Measurements from ENCODE around the gene PLA2G4E.
A peak's percentile ranks its signal among the peaks of the same experiment; 100 is the strongest.

Gene PLA2G4E

GRCh38 chr15:42018306-42019224, 2.3 kb downstream of the PLA2G4E start:
- DNase-seq, result peak; percentile 70

DNA sequence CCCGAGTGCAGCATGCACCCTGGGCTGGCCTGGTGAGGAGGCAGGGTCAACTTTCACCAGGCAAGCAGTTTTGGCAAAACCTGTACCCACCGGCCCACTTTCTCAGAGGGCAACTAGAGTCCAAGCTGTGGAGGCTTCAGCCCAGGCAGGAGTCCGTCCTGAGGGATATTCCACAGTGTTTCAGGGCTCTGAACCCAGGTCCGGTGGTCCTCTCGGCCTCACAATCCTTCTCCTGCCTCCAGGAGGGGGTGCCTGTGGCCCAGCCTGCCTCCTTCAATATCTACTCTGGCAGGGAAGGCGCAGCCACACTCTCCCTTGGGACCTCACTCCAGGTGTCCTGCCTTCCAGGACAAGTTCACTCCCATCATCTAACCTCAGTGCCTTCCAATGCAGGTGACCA, 3.9 kb downstream of the PLA2G4E start:
- no peak for DNase-seq

DNA sequence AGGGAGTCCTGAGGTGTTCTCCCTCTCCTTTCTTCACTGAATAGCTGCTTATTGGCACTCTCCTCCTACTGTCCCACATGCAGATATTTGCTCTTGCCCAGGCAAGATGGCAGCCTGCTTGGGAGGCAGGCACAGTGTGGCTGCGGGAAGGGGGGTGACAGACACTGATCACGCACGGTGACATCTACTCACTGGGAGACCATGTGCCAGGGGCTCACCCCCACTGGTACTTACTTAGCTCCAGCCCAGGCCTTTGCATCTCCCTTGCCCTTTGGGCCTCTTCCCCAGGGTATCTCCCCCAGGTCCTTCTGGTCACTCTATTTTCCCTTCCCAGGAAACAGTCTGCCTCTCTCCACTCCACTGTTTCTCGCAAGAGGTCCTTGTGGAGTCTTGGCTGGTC, 6.4 kb downstream of the PLA2G4E start:
- no peak for DNase-seq

DNA sequence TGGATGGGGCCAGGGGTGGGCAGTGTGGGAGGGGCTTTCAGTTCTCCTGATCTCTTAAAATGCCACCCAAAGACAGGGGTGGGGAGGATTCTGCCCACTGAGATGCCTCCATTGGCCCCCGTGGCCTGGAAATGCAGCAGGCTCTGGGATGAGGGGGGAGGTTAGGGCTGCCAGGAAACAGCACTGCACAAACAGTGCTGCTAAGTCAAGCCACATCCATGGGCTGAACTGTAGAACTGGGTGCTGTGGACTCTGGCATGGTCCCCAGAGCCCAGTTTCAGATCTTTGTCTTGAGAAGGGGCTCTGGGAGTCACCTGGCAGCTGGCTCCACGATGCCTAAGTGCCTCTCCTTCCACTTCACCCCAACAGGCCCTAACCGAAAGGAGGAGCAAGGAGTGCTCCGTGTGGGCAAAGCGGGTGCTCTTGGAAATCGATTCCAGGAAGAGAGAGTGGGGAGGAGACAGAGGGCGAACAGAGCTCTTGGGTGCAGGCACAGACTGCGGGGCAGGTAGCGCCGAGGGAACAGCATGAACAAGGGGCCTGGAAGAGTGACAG, 7.8 kb downstream of the PLA2G4E start:
- no peak for DNase-seq

- no peak for DNase-seq
Observed at GRCh38 chr15:42012241-42012640, 8.6 kb downstream of the PLA2G4E start.

DNA sequence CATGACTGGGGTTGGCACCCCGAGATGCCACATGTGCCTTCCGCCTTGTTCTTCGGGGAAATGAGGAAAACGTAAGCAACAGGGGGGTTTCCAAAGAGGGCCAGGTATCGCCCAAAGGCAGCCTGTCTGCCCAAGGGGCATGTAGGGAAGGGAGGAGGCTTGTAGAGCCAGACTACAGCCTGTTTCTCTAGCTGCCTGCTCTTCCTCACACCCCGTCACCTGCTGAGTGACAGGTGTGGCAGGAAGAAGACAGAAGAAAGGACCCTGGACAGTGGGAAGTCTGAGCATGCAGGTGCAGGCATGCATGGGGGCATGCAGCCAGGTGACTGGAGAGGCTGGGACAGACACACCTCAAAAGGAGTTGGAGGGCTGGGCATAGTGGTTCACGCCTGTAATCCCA, 9.8 kb downstream of the PLA2G4E start:
- no peak for DNase-seq

GRCh38 chr15:42010434-42010833, 10.4 kb downstream of the PLA2G4E start:
- DNase-seq, result no peak

- DNase-seq, result no peak
Observed at GRCh38 chr15:42009474-42009873, 11.4 kb downstream of the PLA2G4E start.

GRCh38 chr15:42009022-42009421, 11.8 kb downstream of the PLA2G4E start:
- no peak for DNase-seq

- no peak for DNase-seq
Observed at GRCh38 chr15:42007386-42007785, 13.5 kb downstream of the PLA2G4E start.

- DNase-seq, result no peak
Observed at GRCh38 chr15:42002333-42002732, 18.5 kb downstream of the PLA2G4E start.

GRCh38 chr15:42001236-42001635, 19.6 kb downstream of the PLA2G4E start:
- no peak for DNase-seq

- DNase-seq, result no peak
Observed at GRCh38 chr15:41999290-42000285, 21.3 kb downstream of the PLA2G4E start.

- no peak for DNase-seq
Observed at GRCh38 chr15:41997845-41998244, 23.0 kb downstream of the PLA2G4E start.

- no peak for DNase-seq
Observed at GRCh38 chr15:41996921-41997592, 23.8 kb downstream of the PLA2G4E start.

DNA sequence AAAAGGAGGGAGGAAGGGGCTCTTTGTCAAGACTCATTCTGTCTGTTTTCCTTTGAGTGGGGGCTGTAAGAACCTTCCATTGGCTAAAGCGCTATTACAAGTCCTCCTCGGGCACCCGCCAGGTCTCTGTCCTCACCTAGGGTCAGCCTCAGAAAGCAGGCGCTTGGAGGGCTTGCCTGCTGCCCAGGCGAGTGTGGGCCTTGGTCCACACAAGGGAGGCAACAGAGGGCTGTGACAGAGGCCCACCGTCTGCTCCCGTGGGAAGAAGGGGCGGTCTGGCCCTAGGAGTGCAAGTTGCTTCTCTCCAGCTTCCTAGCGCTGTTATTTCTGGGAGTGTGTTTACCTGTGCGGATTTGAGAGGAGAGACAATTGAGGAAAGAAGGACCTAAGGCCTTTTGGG, 24.5 kb downstream of the PLA2G4E start:
- no peak for DNase-seq

DNA sequence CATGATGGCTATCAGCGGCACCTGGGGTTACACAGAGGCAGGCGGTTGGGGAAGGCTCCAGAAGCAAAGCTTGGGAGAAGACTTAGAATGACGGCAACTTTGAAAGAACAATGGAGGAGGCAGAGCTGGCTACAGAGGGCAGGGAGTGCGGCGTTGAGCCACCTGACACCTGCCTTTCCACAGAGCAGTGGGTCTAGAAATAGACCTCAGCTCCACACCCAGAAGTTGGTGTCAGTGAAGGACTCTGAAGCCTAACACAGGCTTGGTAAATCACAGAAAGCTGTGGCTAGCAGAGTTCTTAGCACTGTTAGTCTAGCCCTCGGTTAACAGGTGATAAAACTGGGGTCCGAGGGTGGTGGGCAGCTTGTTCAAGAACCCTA, 25.4 kb downstream of the PLA2G4E start:
- no peak for DNase-seq

DNA sequence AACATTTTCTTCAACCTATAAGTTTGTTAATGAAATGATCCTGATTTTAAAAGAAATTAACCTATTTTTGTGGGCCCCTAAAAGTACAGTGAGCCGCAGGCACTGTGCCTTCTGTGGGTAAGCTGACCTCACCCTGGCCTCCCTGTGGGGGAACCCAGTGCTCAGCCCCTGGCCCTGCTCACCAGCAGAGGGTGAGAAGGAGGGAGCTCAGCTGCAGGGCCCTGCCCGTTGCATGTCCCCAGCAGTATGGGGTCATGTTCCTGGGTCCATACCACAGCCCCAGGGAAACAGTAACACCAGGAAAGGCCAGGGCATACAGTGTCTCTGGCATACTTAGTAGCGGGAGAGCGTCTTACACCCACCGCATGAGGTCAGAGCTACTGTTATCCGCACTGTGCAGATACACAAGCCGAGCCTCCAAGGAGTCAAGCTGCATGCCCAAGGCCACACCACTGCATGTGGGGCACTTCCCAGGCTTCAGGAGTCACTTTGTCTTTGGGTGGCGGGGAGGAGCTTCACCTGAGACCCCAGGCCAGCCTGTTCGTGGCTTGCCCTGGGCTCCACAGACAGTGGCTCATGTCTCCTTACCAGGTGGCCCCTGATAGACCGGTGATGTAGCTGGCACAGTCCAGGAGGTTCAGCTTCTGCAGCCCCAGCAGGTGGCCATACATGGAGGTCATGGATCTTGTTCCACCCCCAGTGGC, 25.9 kb downstream of the PLA2G4E start:
- no peak for DNase-seq

DNA sequence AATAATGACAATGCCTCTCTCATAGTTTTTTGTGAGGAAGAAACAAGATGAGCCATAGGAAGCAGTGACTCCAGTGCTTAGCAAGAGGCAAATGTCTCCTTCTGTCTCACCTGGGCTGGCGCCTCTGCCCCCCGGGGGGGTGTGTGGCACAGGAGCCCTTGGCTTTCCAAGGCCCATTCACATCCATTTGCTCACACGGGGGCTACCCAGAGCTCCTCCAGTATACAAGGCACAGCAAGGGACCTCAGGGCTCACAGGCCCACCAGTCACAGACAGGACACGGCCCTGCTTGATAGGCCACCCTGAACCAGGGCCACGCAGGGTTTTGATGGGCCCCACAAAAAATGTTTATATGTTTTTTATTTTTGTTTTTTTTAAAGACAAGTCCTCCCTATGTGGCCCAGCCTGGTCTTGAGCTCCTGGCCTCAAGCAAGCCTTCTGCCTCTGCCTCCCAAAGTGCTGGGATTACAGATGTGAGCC, 26.6 kb downstream of the PLA2G4E start:
- no peak for DNase-seq

- DNase-seq, result no peak
Observed at GRCh38 chr15:41993472-41994170, 27.2 kb downstream of the PLA2G4E start.

DNA sequence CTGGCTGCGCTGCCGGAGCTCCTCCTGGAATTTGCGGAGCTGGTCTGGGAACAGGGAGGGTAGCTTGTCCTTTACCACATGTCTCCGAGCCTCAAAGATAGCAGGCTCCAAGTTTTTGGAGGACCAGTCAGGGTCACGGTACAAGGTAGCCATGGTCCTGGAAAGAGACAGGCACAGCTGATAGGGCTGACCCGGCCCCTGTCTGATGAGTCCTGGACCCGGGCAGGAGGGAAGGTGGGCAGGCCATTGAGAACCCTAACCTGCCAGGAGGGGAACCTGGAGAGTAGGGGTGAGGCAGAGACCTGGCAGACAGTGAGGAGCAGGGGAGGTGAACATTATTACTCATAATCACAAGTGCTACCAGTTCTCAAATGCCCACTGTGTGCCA, 28.0 kb downstream of the PLA2G4E start:
- no peak for DNase-seq
